ENCODE measurements around the gene U2AF2.

DNA sequence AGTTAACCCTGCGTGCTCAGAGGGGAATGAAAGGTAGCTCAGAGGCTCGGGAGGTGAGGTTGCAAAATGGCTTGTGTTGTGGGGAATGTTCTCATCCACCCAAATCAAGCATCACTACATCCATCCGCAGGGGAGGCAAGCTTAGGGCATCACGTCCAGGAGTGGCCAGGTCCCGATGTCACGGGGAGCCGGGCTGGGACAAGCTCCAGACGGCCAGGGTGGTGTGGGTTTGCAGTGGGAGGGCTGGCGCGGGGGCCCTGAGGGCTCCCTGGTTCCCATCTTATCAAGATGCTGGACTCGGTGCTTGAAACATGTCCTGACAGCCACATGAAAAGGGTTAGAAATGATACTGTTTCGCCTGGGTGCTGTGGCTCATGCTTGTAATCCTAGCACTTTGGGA, 46.0 kb downstream of the U2AF2 start:
- no peak for TF ChIP-seq CTCF (IDR thresholded peaks at IDR 0.05)
- no peak for TF ChIP-seq POLR2A (IDR thresholded peaks at IDR 0.05)

Measured in lower leg skin (tissue), 3 donors.